Activated B cell treated with CpG ODN at 0.5 μM for 24 hours (primary cell): ENCODE data around the gene C16orf74. TPM values are rescaled to one million over a fixed set of nuclear protein-coding genes. Genes with fewer than 3 reads are reported as not detected.

Experiments
- ATAC-seq: fragments of 200-7000 bp; cut with Tn5 transposase; one replicate; pipeline ENCODE4 v1.10.0; 2021; ENCODE audit warnings: low read depth, mild to moderate bottlenecking, moderate library complexity
- CTCF ChIA-PET: fragments of 350-600 bp; sonication (Branson Sonifier 250); formaldehyde crosslinking; loops from one replicate; lab custom pipeline; 2021; ENCODE audit warnings: antibody characterized with exemption; lab: Charles Lee
- POLR2A ChIA-PET: fragments of 350-600 bp; sonication (Branson Sonifier 250); formaldehyde crosslinking; loops from one replicate; lab custom pipeline; 2021; ENCODE audit warnings: antibody characterized with exemption; lab: Charles Lee
- DNase-seq: peaks from one replicate; pipeline ENCODE4 v3.0.0; 2022
- H3K27ac Mint-ChIP-seq: one replicate; pipeline ENCODE4 v1.8.0; 2020; ENCODE audit warnings: mixed read lengths
- H3K27me3 Mint-ChIP-seq: one replicate; pipeline ENCODE4 v1.8.0; 2021; ENCODE audit warnings: mixed read lengths
- H3K36me3 Mint-ChIP-seq: one replicate; pipeline ENCODE4 v1.8.0; 2021; ENCODE audit warnings: low read depth, mixed read lengths
- H3K4me1 Mint-ChIP-seq: one replicate; pipeline ENCODE4 v1.8.0; 2021; ENCODE audit warnings: mixed read lengths
- H3K4me3 Mint-ChIP-seq: one replicate; pipeline ENCODE4 v1.8.0; 2020; ENCODE audit warnings: mild to moderate bottlenecking, mixed read lengths
- H3K9me3 Mint-ChIP-seq: one replicate; pipeline ENCODE4 v1.8.0; 2020; ENCODE audit warnings: mixed read lengths
- intact Hi-C: fragments of 100-400 bp; cut with micrococcal nuclease; formaldehyde crosslinking; loops from one replicate; pipeline ENCODE4 v1.15.1; 2024
- total RNA-seq: library from RNA; stranded (reverse); gene quantifications from 2 replicates; pipeline ENCODE4 v1.2.3, GENCODE V29; 2022
- TF ChIP-seq, protein P1 (sequence below): fragments of 200-600 bp; IDR thresholded peaks from one replicate; pipeline ENCODE4 v1.8.0; 2022; ENCODE audit warnings: antibody characterized with exemption, mild to moderate bottlenecking

Gene C16orf74
- total RNA-seq, 1 donor from 2014 or later, result 18.3 TPM

DNA sequence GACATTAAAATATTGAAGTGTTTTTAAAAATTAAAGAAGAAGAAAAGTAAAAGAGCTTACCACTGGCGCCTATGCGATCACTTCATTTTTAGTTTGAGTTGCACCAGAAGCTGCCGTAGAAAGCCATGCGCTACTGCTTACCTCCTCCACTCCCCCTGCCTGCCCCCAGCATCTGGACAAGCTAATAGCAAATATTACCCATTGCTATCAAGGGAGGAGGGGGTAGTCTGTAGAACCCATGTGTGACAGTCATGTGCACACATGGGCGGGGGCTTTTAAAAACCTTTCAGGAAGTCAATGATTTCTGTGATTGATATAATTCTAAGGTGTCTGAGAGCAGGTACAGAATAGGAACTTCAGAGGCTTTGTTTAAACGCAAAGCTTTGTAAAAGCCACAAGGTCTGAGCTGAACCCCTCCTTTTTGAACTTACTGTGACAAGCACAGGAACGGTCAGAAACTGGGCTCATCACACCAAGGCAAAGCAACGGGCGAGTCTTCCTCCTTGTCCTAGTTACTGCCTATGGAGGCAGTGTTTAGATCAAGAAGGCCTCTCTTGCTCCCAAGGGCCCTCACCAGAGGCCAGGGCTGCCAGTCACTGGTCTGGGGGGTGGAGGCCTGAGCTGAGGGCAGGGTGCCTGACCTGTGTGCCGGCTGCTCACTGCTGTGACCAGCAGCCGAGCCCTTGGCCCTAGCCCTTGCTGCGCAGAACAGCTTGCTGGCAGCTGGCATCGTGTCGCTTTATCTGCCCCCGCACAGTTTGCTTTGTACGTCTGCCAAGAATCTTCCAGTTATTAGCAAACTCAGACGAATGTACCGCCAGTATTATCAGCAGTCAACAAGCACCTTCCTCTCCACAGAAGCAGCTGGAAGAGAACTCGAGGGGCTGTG is 77.1 kb downstream of the C16orf74 start:
- Mint-ChIP-seq H3K27ac (no peak overlapping the region), H3K4me1 (no peaks in the 10 kb centered on the region), H3K36me3 (peaks cover 65% of the 10 kb centered on the region), H3K9me3 (no peaks in the 10 kb centered on the region), H3K4me3 (no peak overlapping the region), H3K27me3 (no peaks in the 10 kb centered on the region)
- POLR2A ChIA-PET, result no interaction called here
- TF ChIP-seq, protein P1, sequence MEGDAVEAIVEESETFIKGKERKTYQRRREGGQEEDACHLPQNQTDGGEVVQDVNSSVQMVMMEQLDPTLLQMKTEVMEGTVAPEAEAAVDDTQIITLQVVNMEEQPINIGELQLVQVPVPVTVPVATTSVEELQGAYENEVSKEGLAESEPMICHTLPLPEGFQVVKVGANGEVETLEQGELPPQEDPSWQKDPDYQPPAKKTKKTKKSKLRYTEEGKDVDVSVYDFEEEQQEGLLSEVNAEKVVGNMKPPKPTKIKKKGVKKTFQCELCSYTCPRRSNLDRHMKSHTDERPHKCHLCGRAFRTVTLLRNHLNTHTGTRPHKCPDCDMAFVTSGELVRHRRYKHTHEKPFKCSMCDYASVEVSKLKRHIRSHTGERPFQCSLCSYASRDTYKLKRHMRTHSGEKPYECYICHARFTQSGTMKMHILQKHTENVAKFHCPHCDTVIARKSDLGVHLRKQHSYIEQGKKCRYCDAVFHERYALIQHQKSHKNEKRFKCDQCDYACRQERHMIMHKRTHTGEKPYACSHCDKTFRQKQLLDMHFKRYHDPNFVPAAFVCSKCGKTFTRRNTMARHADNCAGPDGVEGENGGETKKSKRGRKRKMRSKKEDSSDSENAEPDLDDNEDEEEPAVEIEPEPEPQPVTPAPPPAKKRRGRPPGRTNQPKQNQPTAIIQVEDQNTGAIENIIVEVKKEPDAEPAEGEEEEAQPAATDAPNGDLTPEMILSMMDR, result no peak
- DNase-seq (no peak), ATAC-seq (no peak)
- CTCF ChIA-PET, result interaction anchor here (0.7 to 5.5 kb wide), 6 partner anchors 14 to 846 kb away, joined by 3 to 42 read pairs (median 5); no protein-coding TSS in a partner anchor
- intact Hi-C loops, result no loop called here

DNA sequence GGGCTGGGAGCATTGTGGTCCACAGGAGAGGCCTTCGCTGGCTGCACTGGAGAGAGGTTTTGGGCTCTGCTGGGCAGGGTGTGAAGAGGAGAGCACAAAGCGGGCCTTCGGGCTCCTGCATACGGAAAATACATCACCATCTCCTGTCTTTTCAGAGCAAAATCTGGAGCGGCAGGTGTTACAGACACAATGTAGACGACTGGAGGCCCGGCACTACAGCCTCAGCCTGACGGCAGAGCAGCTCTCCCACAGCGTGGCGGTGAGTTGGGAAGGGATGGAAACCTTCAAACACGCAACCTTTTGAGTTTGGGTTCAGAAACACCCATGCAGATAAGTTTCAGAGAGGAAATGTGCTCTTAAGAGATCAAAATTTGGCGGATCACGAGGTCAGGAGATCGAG is 80.1 kb downstream of the C16orf74 start:
- H3K36me3 Mint-ChIP-seq, result peaks cover 92% of the 10 kb centered on the region
- intact Hi-C loops, result no loop called here
- no peaks in the 10 kb centered on the region for H3K4me1 Mint-ChIP-seq
- CTCF ChIA-PET, result no interaction called here
- no peak for ATAC-seq
- no peak overlapping the region for H3K4me3 Mint-ChIP-seq
- DNase-seq, result no peak
- H3K27ac Mint-ChIP-seq, result no peak overlapping the region
- POLR2A ChIA-PET, result interaction anchor here (0.6 kb wide), 1 partner anchor 74 kb away, joined by 5 read pairs; no protein-coding TSS in a partner anchor
- no peaks in the 10 kb centered on the region for H3K9me3 Mint-ChIP-seq
- H3K27me3 Mint-ChIP-seq, result no peaks in the 10 kb centered on the region
- TF ChIP-seq, protein P1, result no peak

DNA sequence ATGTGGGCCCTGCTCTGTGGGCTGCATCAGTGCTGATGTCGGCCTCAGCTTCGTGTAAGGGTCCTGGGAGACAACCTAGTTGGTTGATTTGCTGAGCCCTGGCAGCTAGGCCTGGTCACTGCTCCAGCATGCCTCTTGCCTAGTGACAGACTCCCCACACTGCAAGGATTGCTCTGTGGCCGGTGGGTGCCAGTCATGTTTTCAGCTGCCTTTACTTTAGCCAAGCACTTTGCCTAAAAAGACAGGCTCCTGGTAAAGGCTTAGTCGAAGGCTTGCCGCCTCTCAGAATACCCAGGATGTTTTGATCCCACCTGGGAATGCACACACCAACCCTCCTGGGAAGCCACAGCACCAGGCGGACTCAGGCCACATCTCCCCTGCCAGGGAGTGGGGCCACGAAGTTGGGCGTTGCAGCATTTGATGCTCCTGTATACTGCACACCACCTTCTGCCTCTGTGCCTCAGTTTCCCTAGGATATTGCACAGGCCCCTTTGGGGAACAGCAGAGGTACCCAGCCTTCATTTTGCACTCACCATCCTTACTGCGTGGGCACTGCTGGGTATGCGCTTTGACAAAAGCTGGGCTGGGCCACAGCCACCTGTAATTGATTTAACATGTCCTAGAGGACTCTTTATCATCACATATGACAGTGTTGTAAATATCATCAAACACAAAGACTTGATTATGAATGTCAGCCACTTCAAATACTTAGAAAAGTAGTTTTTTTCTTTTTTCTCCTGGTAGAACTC is 82.0 kb downstream of the C16orf74 start:
- H3K4me3 Mint-ChIP-seq, result no peak overlapping the region
- no peak overlapping the region for H3K27ac Mint-ChIP-seq
- CTCF ChIA-PET, result no interaction called here
- H3K9me3 Mint-ChIP-seq, result no peaks in the 10 kb centered on the region
- intact Hi-C loops, result no loop called here
- no peaks in the 10 kb centered on the region for H3K27me3 Mint-ChIP-seq
- POLR2A ChIA-PET, result no interaction called here
- DNase-seq (no peak), ATAC-seq (no peak)
- no peaks in the 10 kb centered on the region for H3K4me1 Mint-ChIP-seq
- H3K36me3 Mint-ChIP-seq, result peaks cover 94% of the 10 kb centered on the region
- TF ChIP-seq, protein P1, result no peak

DNA sequence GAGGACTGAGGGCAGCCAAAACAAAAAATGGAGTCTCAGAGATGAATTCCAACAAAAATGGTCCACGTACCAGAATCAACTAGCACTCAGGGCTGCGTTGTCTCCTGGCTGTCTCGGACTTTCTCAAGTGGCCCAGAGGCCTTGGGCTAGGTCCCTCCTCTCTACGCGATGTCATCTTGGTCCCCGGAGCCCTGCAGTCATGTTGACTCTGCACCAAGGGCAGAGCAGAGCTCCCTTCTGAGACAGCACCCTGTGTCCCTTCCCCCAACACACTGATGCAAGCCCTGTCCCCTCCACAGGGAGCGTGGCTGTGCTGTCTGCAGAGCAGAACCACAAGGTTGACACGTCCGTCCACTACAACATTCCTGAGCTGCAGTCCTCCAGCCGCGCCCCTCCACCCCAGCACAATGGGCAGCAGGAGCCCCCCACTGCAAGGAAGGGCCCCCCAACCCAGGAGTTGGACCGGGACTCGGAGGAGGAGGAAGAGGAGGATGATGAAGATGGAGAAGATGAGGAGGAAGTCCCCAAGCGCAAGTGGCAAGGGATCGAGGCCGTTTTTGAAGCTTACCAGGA is 83.0 kb downstream of the C16orf74 start:
- intact Hi-C loops, result no loop called here
- H3K4me3 Mint-ChIP-seq, result no peak overlapping the region

More for the DNA sequence above, 83.0 kb downstream of the C16orf74 start:
- Mint-ChIP-seq H3K4me1 (no peaks in the 10 kb centered on the region), H3K27ac (no peak overlapping the region), H3K36me3 (peaks cover 95% of the 10 kb centered on the region), H3K9me3 (no peaks in the 10 kb centered on the region), H3K27me3 (no peaks in the 10 kb centered on the region)
- ATAC-seq (no peak), DNase-seq (no peak)
- CTCF ChIA-PET, result no interaction called here
- POLR2A ChIA-PET, result no interaction called here
- TF ChIP-seq, protein P1, result no peak
